HL-60/S4 (cell line): ENCODE measurements around the gene TENT4B.

ENCODE experiments used
- in situ Hi-C: fragments of 300-500 bp; cut with MboI; formaldehyde crosslinking; loops from 2 replicates; pipeline ENCODE4 v1.14.3; 2022; ENCODE audit warnings: low sequenced_read_pairs

TENT4B gene

GRCh38 chr16:50195276-50195675, 42.2 kb downstream of the TENT4B start:
- in situ Hi-C loops, result no loop called here

- in situ Hi-C loops, result no loop called here
Observed at GRCh38 chr16:50195756-50196155, 42.6 kb downstream of the TENT4B start.

GRCh38 chr16:50197582-50197981, 44.5 kb downstream of the TENT4B start:
- in situ Hi-C loops, result no loop called here

GRCh38 chr16:50198802-50199403, 45.8 kb downstream of the TENT4B start:
- in situ Hi-C loops, result no loop called here

GRCh38 chr16:50201787-50202186, 48.7 kb downstream of the TENT4B start:
- in situ Hi-C loops, result no loop called here

GRCh38 chr16:50202926-50203624, 50.0 kb downstream of the TENT4B start:
- in situ Hi-C loops, result no loop called here

- in situ Hi-C loops, result no loop called here
Observed at GRCh38 chr16:50203681-50204080, 50.6 kb downstream of the TENT4B start.

- in situ Hi-C loops, result no loop called here
Observed at GRCh38 chr16:50204453-50205108, 51.5 kb downstream of the TENT4B start.

GRCh38 chr16:50207652-50208051, 54.5 kb downstream of the TENT4B start:
- in situ Hi-C loops, result no loop called here

GRCh38 chr16:50208460-50208931, 55.4 kb downstream of the TENT4B start:
- in situ Hi-C loops, result no loop called here

GRCh38 chr16:50209546-50210265, 56.6 kb downstream of the TENT4B start:
- in situ Hi-C loops, result loop anchor here (10.0 kb wide), 3 partner anchors 145 to 455 kb away; partner anchors contain the start of gene CNEP1R1

- in situ Hi-C loops, result loop anchor here (10.0 kb wide), 3 partner anchors 144 to 454 kb away; partner anchors contain the start of gene CNEP1R1
Observed at GRCh38 chr16:50210266-50211038, 57.3 kb downstream of the TENT4B start.

- in situ Hi-C loops, result loop anchor here (10.0 kb wide), 3 partner anchors 141 to 451 kb away; partner anchors contain the start of gene CNEP1R1
Observed at GRCh38 chr16:50213939-50214519, 60.9 kb downstream of the TENT4B start.

- in situ Hi-C loops, result loop anchor here (10.0 kb wide), 3 partner anchors 139 to 449 kb away; partner anchors contain the start of gene CNEP1R1
Observed at GRCh38 chr16:50215680-50216079, 62.6 kb downstream of the TENT4B start.

GRCh38 chr16:50216231-50216630, 63.1 kb downstream of the TENT4B start:
- in situ Hi-C loops, result loop anchor here (10.0 kb wide), 3 partner anchors 139 to 449 kb away; partner anchors contain the start of gene CNEP1R1

GRCh38 chr16:50219402-50219975, 66.4 kb downstream of the TENT4B start:
- in situ Hi-C loops, result loop anchor here (10.0 kb wide), 3 partner anchors 135 to 445 kb away; partner anchors contain the start of gene CNEP1R1

GRCh38 chr16:50224286-50224685, 71.2 kb downstream of the TENT4B start:
- in situ Hi-C loops, result no loop called here

GRCh38 chr16:50227120-50227519, 74.0 kb downstream of the TENT4B start:
- in situ Hi-C loops, result no loop called here

GRCh38 chr16:50227665-50228064, 74.6 kb downstream of the TENT4B start:
- in situ Hi-C loops, result no loop called here
